ENCODE results near the gene HLA-DRB1.
A peak's percentile ranks its signal among the peaks of the same experiment; 100 is the strongest.

HLA-DRB1 gene

DNA sequence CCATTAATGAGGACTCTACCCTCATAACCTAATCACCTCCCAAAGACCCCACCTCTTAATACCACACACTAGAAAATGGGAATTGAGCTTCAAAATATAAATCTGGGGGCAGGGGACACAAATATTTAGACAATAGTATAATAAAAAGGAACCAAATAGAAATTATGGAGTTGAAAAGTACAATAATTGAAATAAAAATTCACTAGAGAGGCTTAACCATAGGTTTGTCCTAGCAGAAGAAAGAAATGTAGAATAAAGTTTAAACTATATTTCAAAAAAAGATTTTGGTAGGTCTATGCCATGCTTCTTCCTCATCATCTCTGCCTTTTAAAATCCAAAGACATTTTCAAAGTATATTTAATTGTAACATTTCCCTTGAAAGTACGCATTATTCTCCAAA is 28.1 kb upstream of the HLA-DRB1 start:
- DNase-seq (ENCODE audit: low spot score in 2 of 2) (no peak), ATAC-seq (ENCODE audit: low read depth) (no peak)
- Mint-ChIP-seq H3K4me1 (peaks cover 36% of the 10 kb centered on the region), H3K27me3 (no peaks in the 10 kb centered on the region), H3K36me3 (peaks cover 4% of the 10 kb centered on the region), H3K27ac (peak overlapping the region; percentile 53), H3K9me3 (peaks cover 4% of the 10 kb centered on the region), H3K4me3 (no peak overlapping the region)

DNA sequence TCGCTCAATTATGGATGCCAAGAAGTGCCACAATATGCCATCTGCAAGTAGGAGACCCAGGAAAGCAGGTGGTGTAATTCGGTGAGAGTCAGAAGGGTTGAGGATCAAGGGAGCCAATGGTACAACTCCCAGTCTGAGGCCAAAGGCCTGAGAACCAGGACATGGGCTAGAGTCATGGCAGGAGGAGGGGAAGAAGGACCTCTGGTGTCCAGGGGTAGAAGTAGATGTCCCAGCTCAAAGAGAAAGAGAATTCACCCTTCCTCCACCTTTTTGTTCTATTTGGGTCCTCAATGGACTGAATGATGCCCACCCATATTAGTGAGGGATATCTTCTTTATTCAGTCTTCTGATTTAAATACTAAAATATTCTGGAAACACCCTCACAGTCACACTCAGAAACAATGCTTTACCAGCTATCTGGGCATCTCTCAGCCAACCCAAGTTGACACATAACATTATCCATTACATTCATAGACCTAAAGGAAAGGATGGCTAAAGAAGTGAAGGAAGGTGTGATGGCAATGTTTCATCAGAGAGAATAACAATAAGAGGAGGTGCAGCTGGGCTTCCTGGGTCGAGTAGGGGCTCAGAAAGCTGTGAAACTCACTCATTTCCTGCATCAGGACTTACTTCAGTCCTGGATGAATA is 26.4 kb upstream of the HLA-DRB1 start:
- Mint-ChIP-seq H3K27ac (peak overlapping the region; percentile 92), H3K4me3 (peak overlapping the region; percentile 22)

DNA sequence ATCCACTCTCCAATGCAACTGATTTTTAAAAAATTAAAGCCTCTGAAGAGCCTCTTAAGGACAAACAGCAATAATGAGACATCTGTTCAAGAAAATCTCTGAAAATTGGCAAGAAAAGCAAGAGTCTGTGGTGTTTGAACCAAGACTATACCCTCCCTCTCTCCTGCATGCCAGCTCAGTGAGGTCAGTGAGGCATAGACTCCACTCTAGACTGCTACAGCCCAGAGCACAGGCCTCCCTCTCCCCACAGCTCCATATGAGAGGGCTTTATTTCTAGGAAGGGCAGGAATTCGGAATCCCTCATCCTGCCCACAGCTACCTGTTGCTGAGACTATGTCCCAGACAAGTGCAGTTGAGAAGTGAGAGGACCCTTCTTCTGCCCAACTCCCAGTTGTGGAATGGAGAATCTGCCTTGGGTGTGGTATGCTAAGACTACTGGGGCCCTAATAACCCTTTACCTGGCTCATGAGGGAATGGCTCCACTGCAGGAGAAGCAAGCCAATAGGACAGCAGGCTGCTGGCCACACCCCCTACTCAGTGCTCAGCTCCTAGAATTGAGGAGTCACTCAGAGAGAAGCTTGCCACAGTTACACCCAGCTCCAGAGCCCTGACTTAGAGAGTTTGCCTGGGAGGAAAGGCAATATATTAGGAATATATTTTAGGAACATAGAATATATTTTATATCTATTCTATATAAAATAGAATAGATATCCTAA is 24.9 kb upstream of the HLA-DRB1 start:
- H3K9me3 Mint-ChIP-seq: peaks cover 4% of the 10 kb centered on the region
- no peak for ATAC-seq (ENCODE audit: low read depth)
- no peak overlapping the region for H3K4me3 Mint-ChIP-seq
- DNase-seq (ENCODE audit: low spot score in 2 of 2): no peak
- peaks cover 9% of the 10 kb centered on the region for H3K36me3 Mint-ChIP-seq
- H3K27me3 Mint-ChIP-seq: no peaks in the 10 kb centered on the region
- peak overlapping the region; percentile 92 for H3K27ac Mint-ChIP-seq
- peaks cover 24% of the 10 kb centered on the region for H3K4me1 Mint-ChIP-seq

More for the DNA sequence above, 26.4 kb upstream of the HLA-DRB1 start:
- peaks cover 26% of the 10 kb centered on the region for H3K4me1 Mint-ChIP-seq
- H3K27me3 Mint-ChIP-seq: no peaks in the 10 kb centered on the region
- H3K9me3 Mint-ChIP-seq: peaks cover 4% of the 10 kb centered on the region
- DNase-seq (ENCODE audit: low spot score in 2 of 2): no peak
- no peak for ATAC-seq (ENCODE audit: low read depth)
- peaks cover 9% of the 10 kb centered on the region for H3K36me3 Mint-ChIP-seq

DNA sequence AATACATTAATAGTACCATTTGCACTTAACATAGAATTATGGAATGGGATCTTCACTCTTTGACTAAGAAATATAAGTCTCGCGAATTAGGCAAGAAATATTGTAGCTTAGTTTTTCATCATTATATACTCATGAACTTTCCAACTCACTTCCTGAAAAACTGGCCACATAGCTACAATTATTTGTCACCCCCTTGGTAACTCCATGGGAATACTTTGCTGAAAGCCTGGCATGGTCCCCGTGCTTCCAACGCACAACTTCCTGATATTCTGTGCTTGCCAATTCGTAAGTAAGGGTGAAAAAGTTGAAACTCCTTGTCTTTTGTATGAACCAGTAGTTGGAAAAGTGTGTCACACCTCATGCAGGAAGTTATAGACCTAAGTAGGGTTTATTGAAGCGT is 23.8 kb upstream of the HLA-DRB1 start:
- Mint-ChIP-seq H3K4me3 (no peak overlapping the region), H3K27me3 (no peaks in the 10 kb centered on the region), H3K27ac (peak overlapping the region; percentile 92), H3K36me3 (peaks cover 9% of the 10 kb centered on the region), H3K4me1 (peaks cover 24% of the 10 kb centered on the region), H3K9me3 (peaks cover 4% of the 10 kb centered on the region)
- ATAC-seq (ENCODE audit: low read depth) (no peak), DNase-seq (ENCODE audit: low spot score in 2 of 2) (no peak)

DNA sequence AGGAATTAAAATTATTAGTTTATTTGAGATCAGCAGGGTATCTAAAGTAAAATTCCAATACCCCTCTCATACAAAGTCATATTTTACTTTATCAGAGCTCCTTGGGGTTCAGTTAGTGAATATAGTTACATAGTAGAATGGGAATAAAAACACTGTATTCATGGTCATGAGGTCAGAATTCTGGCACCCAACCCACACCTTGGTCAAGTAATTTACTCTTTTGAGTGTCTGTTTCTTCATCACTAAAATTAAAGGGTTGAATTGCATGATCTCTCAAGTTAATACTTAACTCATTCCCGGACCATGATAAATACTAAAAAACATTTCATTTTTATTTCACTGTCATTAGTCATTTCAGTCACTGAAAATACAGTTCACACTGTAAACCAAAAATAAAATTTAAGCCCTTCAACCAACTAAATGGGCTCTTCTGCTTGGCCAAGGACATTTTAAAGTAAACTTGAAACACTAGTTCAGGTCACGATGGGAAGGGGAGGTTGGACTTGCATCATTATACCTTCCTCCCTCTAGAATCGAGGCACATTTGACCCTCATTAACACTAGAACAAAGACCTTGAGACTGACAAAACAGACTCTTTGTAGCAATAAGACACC is 21.1 kb upstream of the HLA-DRB1 start:
- ATAC-seq (ENCODE audit: low read depth) (no peak), DNase-seq (ENCODE audit: low spot score in 2 of 2) (no peak)
- Mint-ChIP-seq H3K4me1 (peaks cover 31% of the 10 kb centered on the region), H3K27ac (no peak overlapping the region), H3K4me3 (no peak overlapping the region), H3K9me3 (peaks cover 3% of the 10 kb centered on the region), H3K36me3 (peaks cover 7% of the 10 kb centered on the region), H3K27me3 (no peaks in the 10 kb centered on the region)

DNA sequence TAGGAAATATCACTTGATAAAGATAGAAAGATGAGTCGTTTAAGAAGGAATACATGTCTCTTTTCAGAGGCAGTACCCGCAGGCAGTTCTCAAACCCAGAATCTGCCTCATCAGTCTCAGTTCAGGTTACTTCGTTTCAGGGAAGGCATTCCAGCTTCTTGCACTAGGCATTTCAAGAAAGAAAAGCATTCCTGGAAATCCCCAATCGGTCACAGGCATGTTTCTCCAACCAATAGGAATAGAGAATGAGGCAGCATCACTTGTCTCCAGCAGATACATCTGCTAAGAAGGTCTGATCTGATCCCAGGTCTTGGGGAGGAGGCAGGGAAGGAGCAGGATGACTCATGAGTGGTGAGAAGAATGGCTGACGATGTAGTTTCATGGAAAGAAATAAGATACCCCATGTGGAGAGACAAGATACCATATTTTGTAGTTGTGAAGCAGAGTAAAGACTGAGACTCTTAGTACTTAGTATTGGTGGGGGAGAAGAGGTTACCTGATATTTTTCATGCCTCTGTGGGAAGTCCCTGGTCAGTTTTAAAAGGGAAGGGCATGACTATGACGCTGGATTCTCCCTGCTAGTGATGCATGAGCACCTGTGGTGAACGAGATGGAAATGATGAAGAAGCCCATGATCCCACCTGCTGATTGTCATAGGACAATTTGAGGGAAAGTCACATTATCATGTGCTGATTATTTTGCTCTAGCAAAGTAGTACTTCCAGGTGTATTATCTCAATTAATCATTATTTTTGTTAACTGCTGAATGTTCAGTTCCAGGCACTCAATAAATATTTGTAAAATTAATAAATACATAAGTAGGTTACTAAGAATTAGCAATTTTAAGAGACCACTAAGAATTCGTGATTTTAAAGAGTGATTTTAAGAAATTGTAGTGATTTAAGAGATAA is 20.3 kb upstream of the HLA-DRB1 start:
- Mint-ChIP-seq H3K4me3 (no peak overlapping the region), H3K4me1 (peaks cover 26% of the 10 kb centered on the region), H3K9me3 (peaks cover 1% of the 10 kb centered on the region), H3K27me3 (no peaks in the 10 kb centered on the region), H3K27ac (no peak overlapping the region), H3K36me3 (peaks cover 6% of the 10 kb centered on the region)
- peak; percentile 57 to 84 for DNase-seq (ENCODE audit: low spot score in 2 of 2)
- ATAC-seq (ENCODE audit: low read depth): peak; percentile 76

GRCh38 chr6:32609391-32609730 is 19.7 kb upstream of the HLA-DRB1 start:
- H3K4me3 Mint-ChIP-seq: no peak overlapping the region
- peaks cover 5% of the 10 kb centered on the region for H3K36me3 Mint-ChIP-seq

DNA sequence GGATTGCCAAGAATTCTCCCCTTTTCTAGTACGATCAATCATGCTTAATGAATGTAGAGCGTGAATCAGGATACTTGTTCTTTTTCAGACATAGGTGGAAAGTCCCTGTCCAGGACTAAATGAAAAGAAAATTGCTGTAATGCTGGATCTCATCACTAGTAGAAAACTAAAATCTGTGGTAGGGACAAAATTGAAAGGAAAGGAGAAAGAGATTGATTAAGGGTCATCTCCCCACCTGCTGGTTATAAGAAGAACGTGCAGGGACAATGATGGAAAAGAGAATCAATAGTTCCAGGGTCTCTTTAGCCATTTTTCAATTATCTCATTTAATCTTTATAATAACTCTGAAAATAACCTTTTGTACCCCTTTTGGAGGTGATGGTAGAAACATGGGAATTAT is 18.7 kb upstream of the HLA-DRB1 start:
- no peak overlapping the region for H3K27ac Mint-ChIP-seq
- peak overlapping the region; percentile 15 for H3K4me3 Mint-ChIP-seq

More at GRCh38 chr6:32609391-32609730, 19.7 kb upstream of the HLA-DRB1 start:
- H3K4me1 Mint-ChIP-seq: peaks cover 30% of the 10 kb centered on the region
- H3K27ac Mint-ChIP-seq: no peak overlapping the region
- no peaks in the 10 kb centered on the region for H3K9me3 Mint-ChIP-seq
- no peak for DNase-seq (ENCODE audit: low spot score in 2 of 2)
- H3K27me3 Mint-ChIP-seq: no peaks in the 10 kb centered on the region
- ATAC-seq (ENCODE audit: low read depth): no peak

GRCh38 chr6:32607988-32608298 is 18.3 kb upstream of the HLA-DRB1 start:
- Mint-ChIP-seq H3K36me3 (peaks cover 5% of the 10 kb centered on the region), H3K27ac (no peak overlapping the region), H3K4me3 (peak overlapping the region; percentile 55), H3K27me3 (no peaks in the 10 kb centered on the region), H3K4me1 (peaks cover 35% of the 10 kb centered on the region), H3K9me3 (no peaks in the 10 kb centered on the region)
- ATAC-seq (ENCODE audit: low read depth) (no peak), DNase-seq (ENCODE audit: low spot score in 2 of 2) (no peak)

More for the DNA sequence above, 18.7 kb upstream of the HLA-DRB1 start:
- peak; percentile 7 for ATAC-seq (ENCODE audit: low read depth)
- Mint-ChIP-seq H3K4me1 (peaks cover 35% of the 10 kb centered on the region), H3K27me3 (no peaks in the 10 kb centered on the region), H3K9me3 (no peaks in the 10 kb centered on the region), H3K36me3 (peaks cover 5% of the 10 kb centered on the region)
- no peak for DNase-seq (ENCODE audit: low spot score in 2 of 2)

GRCh38 chr6:32607263-32607987 is 17.8 kb upstream of the HLA-DRB1 start:
- Mint-ChIP-seq H3K27me3 (no peaks in the 10 kb centered on the region), H3K9me3 (peaks cover under 1% of the 10 kb centered on the region)

GRCh38 chr6:32604434-32604877 is 14.8 kb upstream of the HLA-DRB1 start:
- Mint-ChIP-seq H3K27me3 (no peaks in the 10 kb centered on the region), H3K4me3 (peak overlapping the region; percentile 64)
- peak in 1 of 2 donors; percentile 53 for DNase-seq (ENCODE audit: low spot score in 2 of 2)

More at GRCh38 chr6:32607263-32607987, 17.8 kb upstream of the HLA-DRB1 start:
- no peak for DNase-seq (ENCODE audit: low spot score in 2 of 2)
- H3K27ac Mint-ChIP-seq: no peak overlapping the region
- H3K36me3 Mint-ChIP-seq: peaks cover 5% of the 10 kb centered on the region
- H3K4me1 Mint-ChIP-seq: peaks cover 40% of the 10 kb centered on the region
- ATAC-seq (ENCODE audit: low read depth): peak; percentile 4
- H3K4me3 Mint-ChIP-seq: peak overlapping the region; percentile 55

GRCh38 chr6:32603888-32604287 is 14.2 kb upstream of the HLA-DRB1 start:
- H3K36me3 Mint-ChIP-seq: peaks cover 8% of the 10 kb centered on the region
- DNase-seq (ENCODE audit: low spot score in 2 of 2) (no peak), ATAC-seq (ENCODE audit: low read depth) (peak; percentile 44)
- peak overlapping the region; percentile 64 for H3K4me3 Mint-ChIP-seq
- H3K27ac Mint-ChIP-seq: no peak overlapping the region
- H3K9me3 Mint-ChIP-seq: peaks cover 8% of the 10 kb centered on the region
- H3K4me1 Mint-ChIP-seq: peaks cover 52% of the 10 kb centered on the region
- H3K27me3 Mint-ChIP-seq: no peaks in the 10 kb centered on the region

More at GRCh38 chr6:32604434-32604877, 14.8 kb upstream of the HLA-DRB1 start:
- Mint-ChIP-seq H3K4me1 (peaks cover 50% of the 10 kb centered on the region), H3K27ac (no peak overlapping the region), H3K36me3 (peaks cover 8% of the 10 kb centered on the region), H3K9me3 (peaks cover 8% of the 10 kb centered on the region)
- ATAC-seq (ENCODE audit: low read depth): peak; percentile 68

- Mint-ChIP-seq H3K4me1 (peaks cover 56% of the 10 kb centered on the region), H3K4me3 (no peak overlapping the region), H3K27ac (no peak overlapping the region), H3K9me3 (peaks cover 8% of the 10 kb centered on the region), H3K27me3 (no peaks in the 10 kb centered on the region), H3K36me3 (peaks cover 10% of the 10 kb centered on the region)
- no peak for DNase-seq (ENCODE audit: low spot score in 2 of 2)
- ATAC-seq (ENCODE audit: low read depth): no peak
These were observed 13.6 kb upstream of the HLA-DRB1 start for GRCh38 chr6:32603222-32603621.
